ENCODE data around the gene SEC14L2.

- TF ChIP-seq ZNF121 (CRISPR knock-in tag; IDR thresholded peaks at IDR 0.05) = no peak
- no peak for TF ChIP-seq ATF2 (CRISPR knock-in tag; IDR thresholded peaks at IDR 0.05; ENCODE audit: borderline replicate concordance, low read depth)
- no peak for TF ChIP-seq CTCF (IDR thresholded peaks at IDR 0.05)
- TF ChIP-seq SP1 (CRISPR knock-in tag; conservative IDR thresholded peaks at IDR 0.05) = no peak
- TF ChIP-seq ELF4 (CRISPR knock-in tag; IDR thresholded peaks at IDR 0.05; ENCODE audit: low read depth) = no peak
- TF ChIP-seq USF1 (CRISPR knock-in tag; IDR thresholded peaks at IDR 0.05) = no peak
- no peak for TF ChIP-seq ARID4B (CRISPR knock-in tag; IDR thresholded peaks at IDR 0.05; ENCODE audit: borderline replicate concordance)
- no peak for TF ChIP-seq ZNF281 (CRISPR knock-in tag; IDR thresholded peaks at IDR 0.05)
- no peak for TF ChIP-seq ETV6 (CRISPR knock-in tag; IDR thresholded peaks at IDR 0.05)
- no peak for TF ChIP-seq NFE2L1 (CRISPR knock-in tag; IDR thresholded peaks at IDR 0.05)
- no peak for TF ChIP-seq CBFB (CRISPR knock-in tag; IDR thresholded peaks at IDR 0.05; ENCODE audit: low read depth)
- TF ChIP-seq MLX (CRISPR knock-in tag; IDR thresholded peaks at IDR 0.05) = no peak
- no peak for TF ChIP-seq AR (CRISPR knock-in tag; IDR thresholded peaks at IDR 0.05)
- TF ChIP-seq ESRRA (CRISPR knock-in tag; IDR thresholded peaks at IDR 0.05; ENCODE audit: borderline replicate concordance) = no peak
Measured at GRCh38 chr22:30358541-30358940, 38.3 kb upstream of the SEC14L2 start.
